Hepatocyte (in vitro differentiated cells): Measurements from ENCODE around the gene KLHDC9. TPM values are rescaled to one million over a fixed set of nuclear protein-coding genes. Genes with fewer than 3 reads are reported as not detected.
"Not testable (repeated sequence)": the region's sequence is repeated elsewhere in the genome, so short reads cannot be mapped to it uniquely, and the experiment has no call there.

ENCODE experiments used
- DNase-seq: peaks from one replicate; pipeline ENCODE4 v3.0.0-alpha.2; 2016; ENCODE audit warnings: low spot score
- H2AFZ ChIP-seq: fragments of 200-600 bp; sonication (generic); 2 replicates; pipeline ENCODE4 v1.6.0; 2016; ENCODE audit warnings: antibody characterized with exemption, mild to moderate bottlenecking
- H3K27ac ChIP-seq: fragments of 200-600 bp; sonication (generic); 2 replicates; pipeline ENCODE4 v1.5.1; 2016; ENCODE audit warnings: mild to moderate bottlenecking
- H3K27me3 ChIP-seq: fragments of 200-600 bp; sonication (generic); 2 replicates; pipeline ENCODE4 v1.6.1; 2016
- H3K36me3 ChIP-seq: fragments of 200-600 bp; sonication (generic); replicated peaks from 2 replicates; pipeline ENCODE4 v1.5.1; 2016; ENCODE audit warnings: low read depth; ENCODE audit not compliant: insufficient read depth
- H3K4me1 ChIP-seq: fragments of 200-600 bp; sonication (generic); 2 replicates; pipeline ENCODE4 v1.5.1; 2016; ENCODE audit warnings: mild to moderate bottlenecking, moderate library complexity; ENCODE audit not compliant: insufficient read depth
- H3K4me2 ChIP-seq: fragments of 200-600 bp; sonication (generic); 2 replicates; pipeline ENCODE4 v1.6.0; 2016
- H3K4me3 ChIP-seq: fragments of 200-600 bp; sonication (generic); 2 replicates; pipeline ENCODE4 v1.5.1; 2016; ENCODE audit warnings: mild to moderate bottlenecking
- H3K79me2 ChIP-seq: fragments of 200-600 bp; sonication (generic); 2 replicates; pipeline ENCODE4 v1.6.0; 2017; ENCODE audit warnings: mild to moderate bottlenecking
- H3K9me2 ChIP-seq: fragments of 200-600 bp; sonication (generic); replicated peaks from 2 replicates; pipeline ENCODE4 v1.6.0; 2017; ENCODE audit warnings: mild to moderate bottlenecking; ENCODE audit not compliant: insufficient read depth
- H3K9me3 ChIP-seq: fragments of 200-600 bp; sonication (generic); 2 replicates; pipeline ENCODE4 v1.5.1; 2016; ENCODE audit warnings: low read depth, mild to moderate bottlenecking
- H4K20me1 ChIP-seq: fragments of 200-600 bp; sonication (generic); 2 replicates; pipeline ENCODE4 v1.6.0; 2016; ENCODE audit warnings: mild to moderate bottlenecking; ENCODE audit not compliant: insufficient read depth, poor library complexity, severe bottlenecking
- CTCF ChIP-seq: fragments of 200-600 bp; sonication (generic); IDR thresholded peaks from 2 replicates; pipeline ENCODE4 v1.5.1; 2016; ENCODE audit warnings: antibody characterized with exemption, mild to moderate bottlenecking; ENCODE audit not compliant: poor library complexity
- EZH2 ChIP-seq: fragments of 200-600 bp; sonication (generic); IDR thresholded peaks from 2 replicates; pipeline ENCODE4 v1.6.1; 2016; ENCODE audit warnings: antibody characterized with exemption, mild to moderate bottlenecking, borderline replicate concordance
- EZH2phosphoT487 ChIP-seq: fragments of 200-600 bp; sonication (generic); IDR thresholded peaks from one replicate; pipeline ENCODE4 v1.6.1; 2018; ENCODE audit warnings: antibody characterized with exemption, mild to moderate bottlenecking, low read depth, moderate library complexity; ENCODE audit not compliant: unreplicated experiment, severe bottlenecking
- WGBS: methylation state at CpG from one replicate; pipeline ENCODE4 v1.1.6; 2016; ENCODE audit warnings: low lambda C conversion rate; ENCODE audit errors: missing lambda C conversion rate; 5-methylcytosine and 5-hydroxymethylcytosine counted together
- polyA plus RNA-seq: library from polyadenylated mRNA; unstranded; fragments of >200 nt; fragmentation: Nextera tagmentation; extraction: Ambion mirVana; gene quantifications from 2 replicates; pipeline ENCODE4 v1.2.1, GENCODE V29; 2016
- total RNA-seq: library from RNA; depleted of rRNA; stranded (reverse); fragments of >200 nt; gene quantifications from 2 replicates; pipeline ENCODE4 v1.2.3, GENCODE V29; 2014

KLHDC9 gene
- total and polyA plus RNA-seq, 2 experiments from 2014 or later = 1.4 to 7.4 TPM

- DNase-seq = no peak
- no peaks in the 10 kb centered on the region for H3K4me1 ChIP-seq
- H3K27me3 ChIP-seq = peaks cover 9% of the 10 kb centered on the region
- no peaks in the 10 kb centered on the region for H3K9me3 ChIP-seq
- H3K9me2 ChIP-seq = no peaks in the 10 kb centered on the region
- 96% methylated on average over 4 of the region's 4 CpGs for WGBS
- no peak overlapping the region for H2AFZ ChIP-seq
- TF ChIP-seq EZH2phosphoT487 (no peak), EZH2 (no peak), CTCF (no peak)
- no peak overlapping the region for H3K27ac ChIP-seq
- H3K36me3 ChIP-seq = no peaks in the 10 kb centered on the region
- H4K20me1 ChIP-seq = no peaks in the 10 kb centered on the region
- no peaks in the 10 kb centered on the region for H3K79me2 ChIP-seq
- H3K4me3 ChIP-seq = no peak overlapping the region
- H3K4me2 ChIP-seq = no peak overlapping the region
These were observed 36.7 kb upstream of the KLHDC9 start for GRCh38 chr1:161061419-161061818.

- 52% methylated on average over 6 of the region's 6 CpGs for WGBS
- not testable (repeated sequence) for H3K4me1 ChIP-seq, H3K9me3 ChIP-seq, H2AFZ ChIP-seq, H3K27ac ChIP-seq, H3K79me2 ChIP-seq, H3K36me3 ChIP-seq, H3K9me2 ChIP-seq, H3K27me3 ChIP-seq, DNase-seq, H4K20me1 ChIP-seq, H3K4me2 ChIP-seq, H3K4me3 ChIP-seq
These were observed 34.2 kb upstream of the KLHDC9 start for GRCh38 chr1:161063936-161064335.

- H3K4me1 ChIP-seq, H3K79me2 ChIP-seq, DNase-seq, H4K20me1 ChIP-seq, H3K9me2 ChIP-seq, H3K9me3 ChIP-seq, H2AFZ ChIP-seq, H3K27me3 ChIP-seq, H3K4me3 ChIP-seq, H3K27ac ChIP-seq, H3K36me3 ChIP-seq, H3K4me2 ChIP-seq: not testable (repeated sequence)
- WGBS = 95% methylated on average over 7 of the region's 7 CpGs
These were observed 32.5 kb upstream of the KLHDC9 start for GRCh38 chr1:161065681-161066080.

GRCh38 chr1:161066694-161067093 is 31.5 kb upstream of the KLHDC9 start:
- DNase-seq = no peak
- no peaks in the 10 kb centered on the region for H3K79me2 ChIP-seq
- no peak overlapping the region for H3K4me3 ChIP-seq
- no peak overlapping the region for H3K4me2 ChIP-seq
- no peak overlapping the region for H3K27ac ChIP-seq
- H3K4me1 ChIP-seq = no peaks in the 10 kb centered on the region
- no peak overlapping the region for H2AFZ ChIP-seq
- 72% methylated on average over 3 of the region's 3 CpGs for WGBS
- TF ChIP-seq EZH2 (no peak), EZH2phosphoT487 (no peak), CTCF (no peak)
- peaks cover 9% of the 10 kb centered on the region for H3K27me3 ChIP-seq
- no peaks in the 10 kb centered on the region for H3K36me3 ChIP-seq
- no peaks in the 10 kb centered on the region for H4K20me1 ChIP-seq
- H3K9me2 ChIP-seq = no peaks in the 10 kb centered on the region
- H3K9me3 ChIP-seq = no peaks in the 10 kb centered on the region
